OCI-LY1 (cell line): Measurements from ENCODE around the gene EFHD1.

ENCODE experiments used
- EZH2 ChIP-seq: fragments of 200-600 bp; sonication (generic), shearing (Covaris generic); IDR thresholded peaks from 2 replicates; pipeline ENCODE4 v1.8.0; 2017; ENCODE audit warnings: borderline replicate concordance, mixed run types, mild to moderate bottlenecking, antibody characterized with exemption, low read length, moderate library complexity, mixed read lengths
- TF ChIP-seq, protein P1 (sequence below): fragments of 200-600 bp; sonication (generic), shearing (Covaris generic); IDR thresholded peaks from 2 replicates; pipeline ENCODE4 v1.5.1; 2017; ENCODE audit warnings: mild to moderate bottlenecking, antibody characterized with exemption, low read length, moderate library complexity, mixed read lengths

GRCh38 chr2:232698556-232699091, 65.2 kb downstream of the EFHD1 start:
- TF ChIP-seq, protein P1, sequence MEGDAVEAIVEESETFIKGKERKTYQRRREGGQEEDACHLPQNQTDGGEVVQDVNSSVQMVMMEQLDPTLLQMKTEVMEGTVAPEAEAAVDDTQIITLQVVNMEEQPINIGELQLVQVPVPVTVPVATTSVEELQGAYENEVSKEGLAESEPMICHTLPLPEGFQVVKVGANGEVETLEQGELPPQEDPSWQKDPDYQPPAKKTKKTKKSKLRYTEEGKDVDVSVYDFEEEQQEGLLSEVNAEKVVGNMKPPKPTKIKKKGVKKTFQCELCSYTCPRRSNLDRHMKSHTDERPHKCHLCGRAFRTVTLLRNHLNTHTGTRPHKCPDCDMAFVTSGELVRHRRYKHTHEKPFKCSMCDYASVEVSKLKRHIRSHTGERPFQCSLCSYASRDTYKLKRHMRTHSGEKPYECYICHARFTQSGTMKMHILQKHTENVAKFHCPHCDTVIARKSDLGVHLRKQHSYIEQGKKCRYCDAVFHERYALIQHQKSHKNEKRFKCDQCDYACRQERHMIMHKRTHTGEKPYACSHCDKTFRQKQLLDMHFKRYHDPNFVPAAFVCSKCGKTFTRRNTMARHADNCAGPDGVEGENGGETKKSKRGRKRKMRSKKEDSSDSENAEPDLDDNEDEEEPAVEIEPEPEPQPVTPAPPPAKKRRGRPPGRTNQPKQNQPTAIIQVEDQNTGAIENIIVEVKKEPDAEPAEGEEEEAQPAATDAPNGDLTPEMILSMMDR = no peak
- TF ChIP-seq EZH2 = no peak
